Hematopoietic multipotent progenitor cell treated with erythropoietin and hydrocortisone succinate and interleukin-3 and kit ligand, for 8 days (in vitro differentiated cells): ENCODE results near the gene TNFAIP8L1.

Experiments
- DNase-seq: peaks from one replicate; pipeline ENCODE4 v3.0.0-alpha.2; 2015

The TNFAIP8L1 gene

DNA sequence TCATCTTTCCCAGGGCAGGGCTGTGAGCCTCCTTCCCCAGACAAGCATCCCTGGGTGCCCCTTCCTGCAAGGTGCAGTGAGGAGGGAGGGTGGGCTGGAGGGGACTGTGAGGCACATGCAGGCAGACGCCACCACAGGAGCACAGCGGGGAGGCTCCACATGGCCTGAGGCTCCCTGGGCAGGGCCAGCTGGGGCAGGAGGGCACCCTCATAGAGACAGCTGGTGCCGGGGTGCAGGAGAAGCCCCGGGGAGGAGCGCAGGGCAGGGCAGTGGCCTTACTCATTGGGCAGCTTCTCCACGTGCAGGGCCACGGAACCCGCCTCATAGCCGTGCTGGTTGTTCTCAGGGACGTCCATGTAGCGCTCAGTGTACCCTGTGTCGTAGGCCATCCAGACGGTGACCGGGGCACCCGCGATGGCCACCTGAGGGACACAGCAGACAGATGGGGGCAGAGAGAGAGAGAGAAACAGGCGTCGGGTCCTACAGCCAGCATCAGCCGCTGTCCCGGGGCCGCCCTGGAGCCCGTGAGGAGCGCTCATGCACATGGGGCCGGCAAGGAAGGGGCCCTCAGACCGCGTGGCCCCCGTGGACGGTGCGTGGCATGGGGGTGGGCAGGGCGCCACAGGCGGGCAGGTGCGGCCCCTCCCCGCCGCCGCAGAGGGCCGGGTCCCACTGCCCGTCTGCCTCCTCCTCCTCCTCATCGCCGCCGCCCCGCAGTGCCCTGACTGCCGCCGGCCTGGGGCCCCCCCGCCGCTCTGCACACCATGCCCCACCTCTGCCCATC lies 43.3 kb downstream of the TNFAIP8L1 start:
- DNase-seq: no peak

DNA sequence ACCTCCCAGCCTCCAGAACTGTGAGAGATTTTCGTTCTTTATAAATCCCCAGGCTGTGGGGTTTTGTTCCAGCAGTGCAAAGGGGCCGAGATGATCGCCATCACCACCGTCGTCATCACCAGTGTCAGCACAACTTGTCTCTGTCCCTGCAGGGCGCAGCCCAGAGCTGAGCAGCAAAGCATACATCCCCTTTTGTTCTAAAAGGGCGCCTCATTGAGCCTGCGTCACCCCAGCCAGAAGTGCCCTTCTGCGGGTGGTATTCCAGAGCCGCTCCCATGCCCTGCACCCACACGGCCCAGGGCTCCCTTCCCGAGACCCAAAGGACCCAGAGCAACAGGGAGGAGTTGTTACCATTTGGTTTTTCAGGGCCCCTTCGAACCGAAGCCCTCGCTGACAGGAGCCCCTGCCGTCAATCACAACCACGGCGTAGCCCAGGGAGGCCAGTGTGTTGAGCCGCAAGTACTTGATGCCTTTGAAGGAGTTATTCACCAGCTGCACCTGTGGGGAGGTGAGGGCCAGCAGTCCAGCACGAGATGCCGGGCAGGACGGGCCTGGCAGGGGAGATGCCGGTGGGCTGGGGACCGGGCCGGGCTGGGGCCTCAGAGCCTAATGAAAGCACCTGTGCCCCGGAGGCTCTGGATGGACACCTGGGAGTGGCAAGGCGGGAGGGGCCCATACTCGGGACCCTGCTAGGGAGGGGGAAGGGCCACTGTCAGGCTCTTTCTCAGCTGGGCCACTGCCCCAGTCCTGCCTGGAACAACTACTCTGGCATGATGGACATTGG lies 45.2 kb downstream of the TNFAIP8L1 start:
- no peak for DNase-seq

DNA sequence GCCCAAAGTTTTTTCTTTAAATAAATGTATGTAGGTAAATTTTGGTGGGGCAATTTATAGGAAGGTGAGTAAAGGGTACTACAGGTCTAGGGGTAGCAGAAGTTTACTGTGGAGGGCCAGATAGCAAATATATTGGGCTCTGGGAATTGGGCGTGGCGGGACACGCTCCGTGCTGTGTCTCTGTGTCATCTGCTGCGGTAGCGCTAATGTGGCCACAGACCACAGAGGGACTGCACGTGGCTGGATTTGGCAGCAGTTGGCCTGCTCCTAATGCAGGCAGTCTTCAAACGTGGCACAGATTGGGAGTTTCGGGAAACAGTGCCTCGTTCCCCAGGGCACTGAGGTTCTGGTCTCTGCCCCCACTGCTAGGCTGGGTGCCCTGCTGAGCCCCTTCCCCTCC lies 47.4 kb downstream of the TNFAIP8L1 start:
- no peak for DNase-seq

DNA sequence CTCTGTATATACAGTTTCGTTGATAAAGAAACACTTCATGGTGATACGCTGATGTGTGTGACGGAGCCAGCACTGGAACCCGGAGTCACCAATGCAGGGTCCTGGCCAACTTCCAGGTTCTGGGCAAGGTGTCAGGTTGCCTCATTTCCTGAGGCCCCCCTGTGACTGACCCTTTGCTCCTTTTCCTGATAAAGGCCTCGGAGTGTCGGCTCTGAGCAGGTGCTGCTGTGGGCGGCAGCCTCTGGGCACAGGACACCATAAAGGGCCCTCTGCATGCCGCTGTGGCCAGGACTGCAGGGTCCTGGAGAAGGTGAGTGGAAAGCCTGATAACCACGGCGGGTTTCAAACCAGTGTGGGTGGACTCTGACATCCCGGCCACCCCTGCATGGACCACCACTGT lies 48.1 kb downstream of the TNFAIP8L1 start:
- no peak for DNase-seq

DNA sequence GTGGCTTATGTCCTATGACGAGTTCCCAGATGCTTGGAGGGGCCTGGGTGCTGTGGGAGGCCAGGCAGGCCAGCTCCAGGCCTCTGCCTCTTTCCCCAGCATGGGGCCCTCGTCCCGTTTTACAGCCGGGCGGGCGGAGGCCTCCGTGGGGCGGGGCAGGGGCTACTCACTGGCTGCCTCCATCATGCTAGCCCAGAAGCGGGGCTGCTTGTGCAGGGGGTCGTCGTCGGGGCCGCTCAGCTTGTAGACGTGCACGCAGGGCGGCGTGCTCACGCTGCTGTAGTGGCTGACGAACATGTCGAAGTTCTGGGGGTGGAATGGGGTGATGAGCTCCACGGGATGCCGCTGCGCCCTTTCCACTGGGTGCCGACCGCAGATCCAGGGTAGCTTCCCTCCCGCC lies 49.3 kb downstream of the TNFAIP8L1 start:
- no peak for DNase-seq

DNA sequence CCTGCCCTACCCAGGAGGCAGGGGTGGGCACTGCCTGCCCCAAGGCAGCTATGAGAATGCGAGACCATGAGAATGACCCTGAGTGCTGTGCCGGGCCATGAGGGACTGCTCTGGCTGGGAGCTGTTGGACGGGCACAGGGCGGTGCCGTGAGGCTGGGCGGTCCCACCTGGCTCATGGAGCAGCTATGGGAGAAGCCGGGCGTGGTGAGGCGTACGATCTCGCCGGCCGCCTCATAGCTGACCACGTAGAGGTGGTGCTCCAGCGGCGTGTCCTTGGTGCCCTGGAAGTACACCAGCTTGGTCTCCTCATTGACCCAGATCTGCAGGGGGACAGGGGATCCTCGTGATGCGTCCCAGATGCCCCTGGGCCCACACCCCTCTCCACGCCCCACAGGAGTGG lies 50.1 kb downstream of the TNFAIP8L1 start:
- DNase-seq: no peak

DNA sequence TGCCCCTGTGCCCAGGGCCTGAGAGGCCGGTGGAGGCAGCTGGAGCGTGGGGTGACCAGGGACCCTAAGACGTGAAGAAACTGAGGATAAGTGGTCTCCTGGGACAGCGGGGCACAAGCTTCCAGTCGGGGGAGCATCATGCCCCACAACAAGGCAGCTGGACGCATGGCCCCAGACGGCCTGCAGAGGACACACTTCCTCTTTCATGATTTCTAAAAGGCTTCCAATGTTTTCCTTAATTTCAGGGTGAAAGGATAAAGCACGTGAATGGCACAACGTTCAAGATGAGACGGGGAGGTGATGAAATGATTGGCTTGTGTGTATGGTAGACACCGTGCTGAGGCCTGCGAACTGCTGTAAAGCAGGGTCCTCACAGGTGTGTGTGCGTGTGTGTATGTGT lies 51.0 kb downstream of the TNFAIP8L1 start:
- DNase-seq: no peak

DNA sequence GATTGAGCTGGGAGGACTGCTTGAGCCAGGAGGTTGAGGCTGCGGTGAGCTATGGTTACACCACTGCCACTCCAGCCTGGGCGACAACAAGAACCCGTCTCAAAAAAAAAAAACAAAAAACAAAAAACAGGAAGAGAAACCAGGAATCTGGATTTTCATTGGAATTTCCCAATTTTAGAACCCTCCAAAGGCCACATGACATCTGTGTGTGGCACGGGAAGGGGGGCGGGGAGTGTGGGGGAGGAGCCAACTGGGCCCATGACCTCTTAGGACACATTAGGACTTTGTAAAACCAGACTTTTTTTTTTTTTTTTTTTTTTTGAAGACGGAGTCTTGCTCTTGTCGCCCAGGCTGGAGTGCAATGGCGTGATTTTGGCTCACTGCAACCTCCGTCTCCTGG lies 52.1 kb downstream of the TNFAIP8L1 start:
- DNase-seq: no peak

DNA sequence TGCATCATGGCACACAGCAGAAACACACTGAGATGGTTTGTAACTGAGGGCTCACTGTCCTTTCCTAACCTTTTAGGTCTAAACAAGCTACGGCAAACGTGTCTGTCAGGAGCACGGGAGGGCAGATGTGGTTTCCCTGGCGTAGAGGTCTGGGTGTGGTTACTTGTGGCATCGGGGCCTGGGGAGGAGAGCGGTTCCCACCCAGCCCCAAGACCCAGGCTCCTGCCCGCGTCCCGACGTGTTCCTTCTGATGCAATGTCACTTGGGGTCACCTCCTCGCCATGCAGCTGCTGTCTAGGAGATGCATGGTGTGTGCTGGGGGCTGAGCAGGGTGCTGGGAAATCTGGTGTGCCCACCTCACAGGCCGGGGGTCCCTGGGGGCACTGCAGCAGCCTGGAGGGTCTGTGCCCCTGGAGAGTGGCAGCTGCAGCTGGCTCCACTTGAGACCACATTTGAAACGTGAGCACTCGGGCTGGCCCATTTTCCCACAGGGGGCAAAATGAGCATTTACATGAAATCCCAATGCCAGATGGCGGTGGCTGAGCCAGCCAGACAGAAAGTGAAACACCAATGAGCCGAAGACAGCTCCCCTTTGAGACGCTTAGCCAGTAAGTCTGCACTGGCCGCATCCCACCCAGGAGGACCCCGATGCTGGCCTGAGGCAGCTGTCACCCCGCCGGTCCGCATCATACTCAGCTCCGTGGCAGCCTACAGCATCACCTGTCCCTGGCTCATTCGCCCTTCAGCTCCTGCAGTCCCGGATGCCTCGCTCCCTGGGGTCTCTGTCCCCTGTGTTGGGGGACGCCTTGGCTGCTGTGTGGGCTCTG lies 53.1 kb downstream of the TNFAIP8L1 start:
- DNase-seq: peak; percentile 33

DNA sequence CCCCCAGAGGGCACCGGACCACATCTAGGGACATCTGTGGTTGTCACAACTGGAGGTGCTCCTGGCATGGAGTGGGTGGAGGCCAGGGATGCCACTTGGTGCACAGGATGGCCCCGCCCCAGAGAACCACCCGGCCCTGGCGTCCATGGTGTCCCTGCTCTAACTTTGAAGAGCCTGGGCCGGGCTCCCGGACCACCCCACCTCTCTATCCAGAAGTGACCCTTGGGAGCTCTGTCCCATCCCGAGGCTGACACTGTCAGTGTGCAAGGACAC lies 53.7 kb downstream of the TNFAIP8L1 start:
- DNase-seq: no peak

DNA sequence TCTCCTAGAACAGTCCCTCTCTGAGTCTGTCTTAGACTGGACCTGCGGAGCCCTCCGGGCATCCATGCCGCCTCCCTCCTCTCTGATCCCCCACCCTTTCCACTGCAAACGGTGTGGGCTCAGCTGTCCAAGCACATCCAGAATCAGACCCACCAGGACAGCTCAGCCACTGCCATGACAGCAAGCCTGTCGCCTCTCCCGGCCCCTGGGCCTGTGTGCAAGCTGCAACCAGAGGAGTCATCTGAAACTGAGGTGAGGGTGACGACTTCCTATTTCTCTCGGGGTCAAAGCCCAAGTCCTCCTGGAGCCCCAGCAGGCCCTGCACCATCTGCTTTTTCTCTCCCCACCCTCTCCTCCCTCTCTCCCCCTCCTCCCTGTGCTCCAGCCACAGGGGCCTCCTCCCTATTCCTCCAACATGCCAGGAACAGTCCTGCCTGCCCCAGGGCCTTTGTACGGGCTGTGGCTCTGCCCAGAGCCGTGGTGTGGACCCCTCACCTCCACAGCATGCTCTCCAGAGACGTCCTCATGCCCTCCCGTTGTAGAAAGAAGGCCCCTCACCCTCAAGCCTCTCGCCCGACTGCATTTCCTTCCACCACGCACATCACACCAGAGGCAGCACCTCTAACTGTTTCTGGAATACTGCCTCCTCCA lies 54.3 kb downstream of the TNFAIP8L1 start:
- no peak for DNase-seq

DNA sequence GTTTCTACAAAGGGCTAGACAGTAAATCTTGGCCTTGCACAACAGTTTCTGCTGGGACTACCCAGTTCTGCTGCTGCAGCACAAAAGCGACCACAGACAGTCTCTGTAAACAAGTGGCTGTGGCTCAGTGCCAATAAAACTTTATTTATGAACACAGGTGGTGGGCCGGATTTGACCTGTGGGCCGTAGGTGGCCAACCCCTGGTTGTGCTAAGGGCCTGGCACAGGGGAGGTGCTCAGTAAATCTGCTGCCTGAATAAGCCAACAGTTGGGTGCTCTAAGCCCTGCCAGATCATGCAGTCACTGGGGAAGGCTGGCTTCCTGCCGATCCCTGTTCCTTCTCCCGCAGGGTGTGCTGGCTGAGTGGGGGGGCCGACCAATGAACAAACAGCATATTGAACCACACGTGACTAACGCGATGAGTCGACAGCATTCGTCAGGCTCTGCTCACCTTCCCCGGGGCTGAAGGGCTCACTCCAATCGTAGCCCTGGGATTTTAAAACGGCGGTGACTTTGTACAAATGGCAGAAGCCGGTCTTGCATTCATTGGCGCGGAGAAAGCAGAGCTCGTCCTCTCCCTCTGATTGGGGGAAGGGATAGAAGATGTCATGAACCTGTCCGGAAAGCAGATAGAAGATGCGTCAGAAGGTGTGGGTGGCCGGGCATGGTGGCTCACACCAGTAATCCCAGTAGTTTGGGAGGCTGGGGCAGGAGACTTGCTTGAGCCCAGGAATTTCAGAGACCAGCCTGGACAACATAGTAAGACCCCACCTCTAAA lies 55.1 kb downstream of the TNFAIP8L1 start:
- no peak for DNase-seq

DNA sequence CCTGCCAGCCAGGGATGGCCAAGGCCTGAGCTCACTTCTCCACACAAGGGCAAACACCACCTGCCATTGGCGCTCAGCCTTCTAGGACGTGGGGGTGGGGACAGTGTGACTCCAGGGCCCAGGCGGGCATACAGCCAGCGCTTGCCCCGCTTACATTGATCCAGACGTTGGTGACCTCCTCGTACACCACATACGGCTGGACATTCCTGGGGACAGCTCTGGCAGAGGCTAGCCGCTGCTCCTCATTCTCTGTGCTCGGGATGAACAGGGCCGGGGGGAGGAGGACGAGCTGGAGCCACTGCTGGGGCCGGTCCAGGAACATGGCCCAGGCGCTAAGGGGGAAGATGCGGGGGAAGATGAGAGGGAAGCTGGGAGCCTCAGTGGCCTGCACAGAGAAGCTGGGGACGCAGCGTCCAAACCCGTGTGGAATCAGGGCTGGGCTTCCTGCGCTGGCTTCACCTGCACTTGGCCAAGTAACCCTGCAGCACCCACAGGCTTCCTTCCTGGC lies 56.0 kb downstream of the TNFAIP8L1 start:
- no peak for DNase-seq

DNA sequence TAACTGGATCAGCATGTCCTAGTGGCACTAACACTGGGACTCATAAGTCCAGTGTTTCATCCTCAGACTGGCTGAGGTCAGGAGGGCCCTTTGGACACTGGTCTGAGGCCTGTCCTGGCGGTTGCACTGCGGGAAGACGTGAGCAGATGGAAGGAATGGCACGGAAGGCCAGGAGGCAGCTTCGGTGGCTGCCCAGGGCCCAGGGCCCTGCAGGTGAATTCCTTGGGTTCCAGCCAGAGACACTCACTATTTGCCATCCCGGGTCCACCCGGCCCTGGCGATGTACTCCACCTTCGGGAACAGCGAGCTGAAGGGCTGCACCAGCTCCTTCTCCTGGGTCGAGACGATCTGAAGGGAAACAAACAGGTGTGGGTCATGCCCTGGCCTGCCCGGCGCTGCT lies 58.0 kb downstream of the TNFAIP8L1 start:
- no peak for DNase-seq

DNA sequence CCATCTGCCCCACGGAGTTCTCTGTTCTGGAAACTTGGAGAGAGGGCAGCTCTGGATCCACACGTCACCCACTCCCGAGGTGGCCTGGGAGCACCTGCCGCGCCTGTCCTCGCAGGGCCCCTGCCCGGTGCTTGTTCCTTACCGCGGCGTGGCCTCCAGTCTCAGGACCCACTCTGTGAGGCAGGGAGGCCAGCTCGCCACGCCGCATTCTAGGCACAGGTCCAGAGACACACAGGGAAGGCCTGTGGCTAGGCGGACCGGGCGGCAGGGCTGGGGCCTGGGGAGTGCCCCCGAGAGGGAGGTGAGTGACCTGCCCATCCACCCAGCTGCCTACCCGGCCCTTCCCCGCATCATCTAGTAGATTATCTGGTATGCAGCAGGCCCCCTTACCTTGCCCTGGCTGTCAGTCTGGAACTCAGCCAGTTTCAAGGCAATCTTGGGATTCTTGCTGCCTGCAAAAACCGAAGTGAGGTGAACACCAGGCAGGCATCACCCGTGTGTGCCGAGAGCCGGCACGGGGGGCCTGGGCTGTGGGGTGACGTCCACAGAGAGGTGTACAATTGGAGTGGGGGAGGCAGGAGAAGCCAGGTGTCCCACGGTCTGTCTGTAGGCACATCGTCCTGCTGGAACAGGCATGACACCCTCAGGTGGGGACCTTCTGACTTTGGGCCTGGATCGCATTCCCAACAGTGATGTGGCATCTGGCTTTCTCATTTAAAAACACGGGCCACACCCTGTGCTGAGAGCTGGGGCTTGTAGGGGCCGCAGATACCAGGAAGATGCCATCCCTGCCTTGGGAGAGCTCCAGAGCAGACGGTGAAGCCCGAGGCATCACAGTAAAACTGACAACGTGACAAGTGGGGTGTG lies 60.7 kb downstream of the TNFAIP8L1 start:
- no peak for DNase-seq

DNA sequence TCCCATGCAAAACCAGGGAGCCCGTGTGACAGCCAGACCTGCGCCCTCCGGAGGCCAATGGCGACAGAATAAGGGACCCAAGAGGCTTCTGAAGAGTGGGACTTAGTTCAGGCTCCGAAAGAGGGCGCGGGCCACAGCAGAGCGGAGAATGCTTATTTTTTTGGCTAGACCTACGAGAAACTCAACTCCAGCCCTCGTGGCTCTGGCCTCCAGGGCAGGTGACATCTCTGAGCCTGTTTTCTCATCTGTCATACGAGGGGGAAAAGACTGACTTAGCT lies 61.3 kb downstream of the TNFAIP8L1 start:
- no peak for DNase-seq

DNA sequence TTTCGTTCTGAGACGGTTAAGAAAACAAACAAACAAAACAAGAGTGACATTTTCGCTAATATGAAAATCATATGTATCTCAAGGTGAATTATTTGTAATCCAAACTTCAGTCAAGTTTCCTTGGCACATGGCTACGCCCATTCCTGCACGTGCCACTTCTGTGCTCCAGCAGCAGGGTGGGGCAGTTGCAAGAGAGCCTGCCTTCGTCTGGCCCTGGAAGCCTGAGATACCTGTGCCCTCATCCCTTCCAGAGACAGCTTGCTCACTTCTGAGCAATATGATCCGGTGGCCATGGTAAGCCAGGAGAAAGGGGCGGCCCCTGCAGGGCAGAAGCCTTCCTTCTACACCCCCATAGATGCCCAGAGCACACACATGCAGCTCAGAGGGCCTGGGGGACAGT lies 62.2 kb downstream of the TNFAIP8L1 start:
- no peak for DNase-seq

DNA sequence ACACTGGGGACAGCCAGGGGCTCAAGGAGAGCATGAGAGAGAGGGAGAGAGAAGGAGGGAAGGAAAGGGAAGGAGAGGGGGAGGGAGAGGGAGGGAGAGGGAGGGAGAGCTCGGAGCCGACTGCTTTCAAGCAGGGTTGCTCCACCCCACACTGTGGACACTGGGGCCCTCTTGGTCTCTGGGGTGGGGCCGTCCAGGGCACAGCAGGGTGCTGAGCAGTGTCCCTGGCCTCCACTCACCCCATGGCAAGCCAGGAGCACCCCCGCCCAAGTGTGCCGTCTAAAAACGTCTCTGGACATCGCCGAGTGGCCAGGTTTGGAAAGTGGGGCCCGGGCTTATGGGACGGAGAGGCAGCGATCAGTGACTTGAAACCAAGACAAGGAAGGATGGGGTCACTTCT lies 63.4 kb downstream of the TNFAIP8L1 start:
- no peak for DNase-seq

DNA sequence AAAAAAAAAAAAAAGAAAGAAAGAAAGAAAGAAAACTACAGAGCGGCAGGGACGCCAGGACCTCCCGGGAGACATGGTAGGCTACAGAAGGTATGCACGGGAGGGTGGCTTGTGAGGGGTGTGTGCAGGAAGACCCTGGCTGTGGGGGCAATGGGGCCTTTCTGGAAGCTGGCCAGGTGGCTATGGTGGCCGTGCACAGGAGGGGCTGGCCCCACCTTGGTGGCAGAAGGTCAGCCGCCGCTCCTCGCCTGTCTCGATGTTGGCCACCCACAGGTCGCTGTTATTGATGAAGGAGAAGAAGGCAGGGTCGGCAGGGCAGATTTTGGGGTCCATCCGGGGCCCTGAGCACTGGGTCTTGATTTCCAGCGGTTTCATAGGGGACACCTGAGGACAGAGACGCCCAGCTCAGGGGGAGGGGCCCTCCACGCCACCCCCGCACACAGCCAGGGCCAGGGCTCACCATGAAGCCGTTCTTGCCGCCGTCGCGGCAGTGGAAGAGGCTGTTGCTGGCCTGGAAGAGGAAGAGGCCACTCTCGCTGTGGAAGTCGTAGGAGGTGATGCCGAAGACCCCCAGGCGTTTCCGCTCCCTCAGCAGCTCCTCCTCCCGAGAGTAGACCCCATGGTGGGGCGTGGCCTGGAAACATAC lies 64.5 kb downstream of the TNFAIP8L1 start:
- no peak for DNase-seq

DNA sequence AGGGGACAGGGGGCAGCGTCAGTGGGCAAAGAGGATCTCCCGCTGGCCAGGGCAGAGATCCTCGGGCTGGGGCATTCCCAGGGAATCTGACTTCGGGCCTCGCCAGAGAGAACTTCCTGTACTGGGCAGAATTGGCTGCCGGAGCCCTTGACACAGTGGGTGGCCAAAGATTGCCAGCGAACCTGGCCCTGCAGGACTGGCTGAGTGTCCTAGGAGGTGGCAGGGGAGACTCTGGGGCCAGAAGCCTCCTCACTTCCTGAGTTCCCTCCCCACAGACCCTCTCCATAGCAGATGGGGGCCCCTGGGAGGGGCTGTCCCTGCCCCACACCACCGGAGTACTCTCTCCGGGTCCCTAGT lies 65.0 kb downstream of the TNFAIP8L1 start:
- DNase-seq: no peak
